ENCODE data around the gene RIMS4. TPM values are rescaled to one million over a fixed set of nuclear protein-coding genes. Genes with fewer than 3 reads are reported as not detected.
A peak's percentile ranks its signal among the peaks of the same experiment; 100 is the strongest.

Gene RIMS4
- total RNA-seq, 1 donor: 0.36 TPM

DNA sequence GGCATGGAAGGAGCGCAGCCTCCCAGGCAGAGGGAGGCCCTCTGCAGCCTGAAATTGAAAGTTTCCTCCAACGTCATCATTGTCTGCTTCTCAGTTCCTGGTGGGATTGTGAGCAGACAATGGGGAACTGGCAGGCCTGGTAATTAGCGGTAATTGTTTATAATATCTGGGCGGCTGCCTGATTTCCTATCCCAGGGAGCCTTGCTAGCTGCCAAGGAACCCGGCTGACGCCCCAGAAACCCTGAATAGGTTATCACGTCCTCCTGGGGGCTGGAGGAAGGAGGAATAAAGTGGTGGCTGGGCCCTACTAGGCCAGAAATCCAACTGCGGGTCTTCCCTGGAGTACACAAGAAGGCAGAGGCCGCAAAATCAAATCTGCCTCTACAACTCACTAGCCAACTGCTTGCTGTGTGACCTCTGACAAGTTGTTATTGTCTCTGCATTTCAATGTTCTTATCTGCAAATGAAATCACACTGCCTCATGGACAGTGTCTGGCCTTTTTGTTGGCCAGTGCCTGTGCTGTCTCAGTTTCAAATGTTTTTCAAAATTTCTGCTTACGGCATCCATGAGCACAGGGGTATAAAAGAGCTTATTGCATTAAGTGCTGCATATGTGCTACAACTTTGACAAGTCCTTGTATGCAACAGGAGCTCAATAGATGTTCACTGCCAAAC, 47.7 kb downstream of the RIMS4 start:
- H2AFZ ChIP-seq (ENCODE audit: low read length): no peak overlapping the region

DNA sequence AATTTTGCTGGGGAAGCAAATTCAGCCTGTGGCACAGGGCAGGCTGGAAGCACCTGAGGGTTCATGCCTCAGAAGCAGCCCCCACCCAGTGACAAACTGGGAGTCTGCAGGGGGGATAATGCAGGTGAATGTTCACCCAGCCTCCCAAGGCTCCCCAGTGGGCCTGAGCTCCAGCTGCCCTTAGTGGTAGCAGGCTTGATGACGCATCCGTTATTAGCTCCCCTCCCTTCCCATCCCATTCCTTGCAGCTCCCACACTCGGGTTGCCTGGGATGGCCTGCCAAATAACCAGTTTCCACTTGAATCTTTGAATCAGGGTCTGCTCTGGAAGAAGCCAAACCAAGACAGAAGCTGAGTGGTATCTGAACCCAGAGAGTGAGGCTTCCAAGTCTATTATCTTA, 48.9 kb downstream of the RIMS4 start:
- Histone ChIP-seq H3K36me3 (ENCODE audit: insufficient read depth, low read length) (no peaks in the 10 kb centered on the region), H3K9me3 (ENCODE audit: low read depth, low read length) (no peaks in the 10 kb centered on the region), H2AFZ (ENCODE audit: low read length) (no peak overlapping the region), H3K4me3 (ENCODE audit: insufficient read depth, low read length) (no peak overlapping the region), H3K4me2 (ENCODE audit: insufficient read depth, low read length) (no peak overlapping the region), H3K27me3 (ENCODE audit: insufficient read depth, low read length) (peaks cover 32% of the 10 kb centered on the region), H3K27ac (ENCODE audit: low read depth, low read length) (no peak overlapping the region), H4K20me1 (ENCODE audit: insufficient read depth, low read length) (no peaks in the 10 kb centered on the region), H3K79me2 (ENCODE audit: insufficient read depth, low read length) (no peaks in the 10 kb centered on the region), H3K4me1 (ENCODE audit: insufficient read depth, low read length) (no peaks in the 10 kb centered on the region)
- peak; percentile 89 for DNase-seq (ENCODE audit: insufficient read length, low spot score, missing footprints)
- TF ChIP-seq, protein P1, sequence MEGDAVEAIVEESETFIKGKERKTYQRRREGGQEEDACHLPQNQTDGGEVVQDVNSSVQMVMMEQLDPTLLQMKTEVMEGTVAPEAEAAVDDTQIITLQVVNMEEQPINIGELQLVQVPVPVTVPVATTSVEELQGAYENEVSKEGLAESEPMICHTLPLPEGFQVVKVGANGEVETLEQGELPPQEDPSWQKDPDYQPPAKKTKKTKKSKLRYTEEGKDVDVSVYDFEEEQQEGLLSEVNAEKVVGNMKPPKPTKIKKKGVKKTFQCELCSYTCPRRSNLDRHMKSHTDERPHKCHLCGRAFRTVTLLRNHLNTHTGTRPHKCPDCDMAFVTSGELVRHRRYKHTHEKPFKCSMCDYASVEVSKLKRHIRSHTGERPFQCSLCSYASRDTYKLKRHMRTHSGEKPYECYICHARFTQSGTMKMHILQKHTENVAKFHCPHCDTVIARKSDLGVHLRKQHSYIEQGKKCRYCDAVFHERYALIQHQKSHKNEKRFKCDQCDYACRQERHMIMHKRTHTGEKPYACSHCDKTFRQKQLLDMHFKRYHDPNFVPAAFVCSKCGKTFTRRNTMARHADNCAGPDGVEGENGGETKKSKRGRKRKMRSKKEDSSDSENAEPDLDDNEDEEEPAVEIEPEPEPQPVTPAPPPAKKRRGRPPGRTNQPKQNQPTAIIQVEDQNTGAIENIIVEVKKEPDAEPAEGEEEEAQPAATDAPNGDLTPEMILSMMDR (IDR thresholded peaks at IDR 0.05; ENCODE audit: extremely low read depth, low read depth, low read length): no peak

More for the DNA sequence above, 47.7 kb downstream of the RIMS4 start:
- Histone ChIP-seq H3K79me2 (ENCODE audit: insufficient read depth, low read length) (no peaks in the 10 kb centered on the region), H3K4me1 (ENCODE audit: insufficient read depth, low read length) (no peaks in the 10 kb centered on the region), H4K20me1 (ENCODE audit: insufficient read depth, low read length) (no peaks in the 10 kb centered on the region), H3K36me3 (ENCODE audit: insufficient read depth, low read length) (no peaks in the 10 kb centered on the region), H3K4me2 (ENCODE audit: insufficient read depth, low read length) (no peak overlapping the region), H3K27me3 (ENCODE audit: insufficient read depth, low read length) (peaks cover 39% of the 10 kb centered on the region), H3K27ac (ENCODE audit: low read depth, low read length) (no peak overlapping the region), H3K4me3 (ENCODE audit: insufficient read depth, low read length) (no peak overlapping the region), H3K9me3 (ENCODE audit: low read depth, low read length) (no peaks in the 10 kb centered on the region)
- peak; percentile 32 for DNase-seq (ENCODE audit: insufficient read length, low spot score, missing footprints)
- TF ChIP-seq, protein P1 (IDR thresholded peaks at IDR 0.05; ENCODE audit: extremely low read depth, low read depth, low read length): no peak

DNA sequence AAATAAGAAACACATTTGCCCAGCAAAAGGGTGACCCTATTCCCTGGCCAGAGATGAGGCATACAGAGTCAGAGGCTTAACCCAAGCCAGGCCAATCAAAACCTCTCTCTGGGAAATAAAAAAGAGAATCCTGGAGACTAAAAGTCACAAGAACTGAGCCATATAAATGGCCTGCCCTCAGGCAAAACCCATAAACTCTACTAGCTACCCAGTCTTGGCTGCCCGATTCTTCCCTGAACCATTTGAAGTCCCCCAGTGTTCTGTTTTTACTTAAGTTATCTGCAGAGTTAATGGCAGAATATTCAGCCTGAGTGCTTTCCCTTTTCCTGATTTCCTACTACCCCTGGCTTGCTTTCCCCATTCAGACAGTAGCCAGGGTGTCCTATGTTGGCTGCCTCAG, 50.8 kb downstream of the RIMS4 start:
- peaks cover 27% of the 10 kb centered on the region for H3K27me3 ChIP-seq (ENCODE audit: insufficient read depth, low read length)
- H3K9me3 ChIP-seq (ENCODE audit: low read depth, low read length): no peaks in the 10 kb centered on the region
- H3K27ac ChIP-seq (ENCODE audit: low read depth, low read length): no peak overlapping the region
- H2AFZ ChIP-seq (ENCODE audit: low read length): no peak overlapping the region
- DNase-seq (ENCODE audit: insufficient read length, low spot score, missing footprints): peak; percentile 73
- TF ChIP-seq, protein P1 (IDR thresholded peaks at IDR 0.05; ENCODE audit: extremely low read depth, low read depth, low read length): no peak
- no peaks in the 10 kb centered on the region for H3K79me2 ChIP-seq (ENCODE audit: insufficient read depth, low read length)
- H3K4me1 ChIP-seq (ENCODE audit: insufficient read depth, low read length): no peaks in the 10 kb centered on the region
- H3K4me3 ChIP-seq (ENCODE audit: insufficient read depth, low read length): no peak overlapping the region
- H3K36me3 ChIP-seq (ENCODE audit: insufficient read depth, low read length): no peaks in the 10 kb centered on the region
- no peaks in the 10 kb centered on the region for H4K20me1 ChIP-seq (ENCODE audit: insufficient read depth, low read length)
- H3K4me2 ChIP-seq (ENCODE audit: insufficient read depth, low read length): no peak overlapping the region

DNA sequence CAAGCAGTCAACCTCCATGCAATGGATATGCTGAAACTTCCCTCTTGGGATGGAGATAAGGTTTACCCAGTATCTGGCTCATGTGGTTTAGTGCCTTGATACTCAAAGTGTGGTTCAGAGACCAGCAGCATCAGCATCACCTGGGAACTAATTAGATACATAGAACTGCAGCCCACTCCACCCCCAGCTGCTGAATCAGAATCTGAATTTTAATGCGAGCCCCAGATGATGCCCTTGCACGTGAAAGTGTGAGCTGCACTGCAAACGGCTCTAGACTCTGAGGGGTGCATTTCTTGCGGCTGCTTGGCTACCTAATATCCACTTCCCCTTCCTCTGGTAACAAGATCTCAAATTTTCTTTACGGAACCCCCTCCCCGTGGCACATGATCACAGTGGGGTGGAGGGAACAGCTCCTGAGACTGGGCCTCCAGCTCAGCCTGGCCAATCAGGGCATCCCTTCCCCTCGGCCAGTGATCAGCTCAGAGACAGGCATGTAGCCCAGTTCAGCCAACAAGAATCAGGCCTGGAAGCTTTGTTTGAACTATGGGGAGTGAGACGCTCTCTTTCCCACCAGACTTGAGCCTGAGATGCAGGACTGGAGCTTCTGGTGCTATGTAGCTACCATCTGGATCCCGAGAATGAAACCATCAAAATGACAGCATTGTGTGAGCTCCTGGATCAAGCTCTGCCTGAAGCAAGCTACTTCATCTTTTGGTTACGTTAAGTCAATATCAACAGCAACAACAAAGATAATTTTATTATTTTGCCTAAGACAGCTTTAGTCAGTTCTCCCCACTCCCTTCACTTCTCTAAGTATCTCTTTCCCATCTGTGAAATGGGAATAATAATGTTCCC, 51.9 kb downstream of the RIMS4 start:
- H3K4me2 ChIP-seq (ENCODE audit: insufficient read depth, low read length): no peak overlapping the region
- H3K4me1 ChIP-seq (ENCODE audit: insufficient read depth, low read length): no peaks in the 10 kb centered on the region
- TF ChIP-seq, protein P1 (IDR thresholded peaks at IDR 0.05; ENCODE audit: extremely low read depth, low read depth, low read length): no peak
- no peaks in the 10 kb centered on the region for H4K20me1 ChIP-seq (ENCODE audit: insufficient read depth, low read length)
- H3K27ac ChIP-seq (ENCODE audit: low read depth, low read length): no peak overlapping the region
- H3K27me3 ChIP-seq (ENCODE audit: insufficient read depth, low read length): peaks cover 24% of the 10 kb centered on the region
- peak; percentile 80 for DNase-seq (ENCODE audit: insufficient read length, low spot score, missing footprints)
- no peak overlapping the region for H3K4me3 ChIP-seq (ENCODE audit: insufficient read depth, low read length)
- H2AFZ ChIP-seq (ENCODE audit: low read length): no peak overlapping the region
- H3K36me3 ChIP-seq (ENCODE audit: insufficient read depth, low read length): no peaks in the 10 kb centered on the region
- no peaks in the 10 kb centered on the region for H3K9me3 ChIP-seq (ENCODE audit: low read depth, low read length)
- H3K79me2 ChIP-seq (ENCODE audit: insufficient read depth, low read length): no peaks in the 10 kb centered on the region

Measured in osteoblast (primary cell).